IMR-90 (cell line): ENCODE measurements around the gene PRSS38. TPM values are rescaled to one million over a fixed set of nuclear protein-coding genes. Genes with fewer than 3 reads are reported as not detected.

Source experiments
- ATAC-seq: fragments of 200-7000 bp; cut with Tn5 transposase; 2 replicates; pipeline ENCODE4 v1.9.1; 2020; ENCODE audit warnings: low read depth, mild to moderate bottlenecking, moderate library complexity
- BruUV-seq: library from RNA; stranded (reverse); fragments of 400-500 nt; replicated peaks from 2 replicates; lab custom pipeline; 2021; lab: Mats Ljungman, UMichigan
- CTCF ChIA-PET: fragments of 300-600 bp; formaldehyde crosslinking; extraction: SDS; loops from one replicate; lab custom pipeline; 2021; ENCODE audit warnings: antibody characterized with exemption; lab: Yijun Ruan, JAX
- POLR2A ChIA-PET: fragments of 300-600 bp; sonication (Branson Sonifier 250); formaldehyde crosslinking; loops from one replicate; lab custom pipeline; 2022; ENCODE audit warnings: antibody characterized with exemption; ENCODE audit not compliant: unreplicated experiment; lab: Charles Lee
- DNase-seq: peaks from one replicate; pipeline ENCODE4 v3.0.0; 2013
- H2AFZ ChIP-seq: replicated peaks from 2 replicates; pipeline ENCODE3; 2013; ENCODE audit warnings: low read length, mild to moderate bottlenecking; ENCODE audit not compliant: poor library complexity
- H2AK5ac ChIP-seq: 2 replicates; pipeline ENCODE4 v1.6.1; 2013; ENCODE audit warnings: low read depth, low read length, inconsistent platforms
- H2AK9ac ChIP-seq: replicated peaks from 2 replicates; pipeline ENCODE3; 2013; ENCODE audit warnings: mild to moderate bottlenecking, low read depth, low read length, moderate library complexity; ENCODE audit not compliant: poor library complexity
- H2BK120ac ChIP-seq: 2 replicates; pipeline ENCODE4 v1.6.1; 2013; ENCODE audit warnings: low read depth, low read length, inconsistent platforms
- H2BK15ac ChIP-seq: 3 replicates; pipeline ENCODE4 v1.6.1; 2013; ENCODE audit warnings: low read depth, low read length, inconsistent platforms
- H2BK20ac ChIP-seq: 2 replicates; pipeline ENCODE4 v1.6.1; 2013; ENCODE audit warnings: low read depth, mild to moderate bottlenecking, inconsistent platforms, low read length, moderate library complexity
- H2BK5ac ChIP-seq: 2 replicates; pipeline ENCODE4 v1.6.1; 2013; ENCODE audit warnings: mild to moderate bottlenecking, low read depth, low read length, inconsistent platforms; ENCODE audit not compliant: poor library complexity, severe bottlenecking
- H3K14ac ChIP-seq: replicated peaks from 2 replicates; pipeline ENCODE4 v1.6.1; 2013; ENCODE audit warnings: low read depth, low read length, inconsistent platforms
- H3K18ac ChIP-seq: 2 replicates; pipeline ENCODE4 v1.6.1; 2013; ENCODE audit warnings: low read depth, low read length, control low read depth
- H3K23ac ChIP-seq: 2 replicates; pipeline ENCODE4 v1.6.1; 2013; ENCODE audit warnings: low read depth, low read length, inconsistent platforms
- H3K27ac ChIP-seq: 2 replicates; pipeline ENCODE4 v1.5.1; 2013; ENCODE audit warnings: mild to moderate bottlenecking, control low read depth, low read length; ENCODE audit not compliant: insufficient read depth
- H3K27me3 ChIP-seq: 2 replicates; pipeline ENCODE4 v1.6.1; 2013; ENCODE audit warnings: low read length; ENCODE audit not compliant: control insufficient read depth, insufficient read depth
- H3K36me3 ChIP-seq: 2 replicates; pipeline ENCODE4 v1.6.1; 2013; ENCODE audit warnings: low read length, mixed read lengths; ENCODE audit not compliant: control insufficient read depth, insufficient read depth
- H3K4ac ChIP-seq: 2 replicates; pipeline ENCODE4 v1.6.1; 2013; ENCODE audit warnings: low read depth, low read length, inconsistent platforms
- H3K4me1 ChIP-seq: 2 replicates; pipeline ENCODE4 v1.6.1; 2013; ENCODE audit warnings: low read length, mixed read lengths; ENCODE audit not compliant: control insufficient read depth, insufficient read depth
- H3K4me2 ChIP-seq: 2 replicates; pipeline ENCODE4 v1.6.1; 2013; ENCODE audit warnings: low read depth, mild to moderate bottlenecking, control low read depth, low read length, moderate library complexity
- H3K4me3 ChIP-seq: 2 replicates; pipeline ENCODE4 v1.5.1; 2013; ENCODE audit warnings: low read depth, mild to moderate bottlenecking, control low read depth, low read length, moderate library complexity; ENCODE audit not compliant: insufficient read depth
- H3K56ac ChIP-seq: 2 replicates; pipeline ENCODE4 v1.6.1; 2013; ENCODE audit warnings: low read length, inconsistent platforms; ENCODE audit not compliant: insufficient read depth; ENCODE audit errors: extremely low read depth
- H3K79me1 ChIP-seq, 2 experiments: 2 replicates each; pipeline ENCODE4 v1.6.1; 2013; ENCODE audit warnings: low read length in 2 of 2, inconsistent platforms in 1 of 2, low read depth in 1 of 2
- H3K9ac ChIP-seq: 2 replicates; pipeline ENCODE4 v1.6.1; 2013; ENCODE audit warnings: low read depth, low read length, control low read depth
- H3K9me1 ChIP-seq: 2 replicates; pipeline ENCODE4 v1.6.1; 2013; ENCODE audit warnings: low read length, inconsistent platforms; ENCODE audit not compliant: insufficient read depth
- H3K9me3 ChIP-seq: 2 replicates; pipeline ENCODE4 v1.6.1; 2013; ENCODE audit warnings: low read length; ENCODE audit not compliant: control insufficient read depth, insufficient read depth
- H4K20me1 ChIP-seq: 2 replicates; pipeline ENCODE4 v1.6.1; 2013; ENCODE audit warnings: low read length, inconsistent platforms; ENCODE audit not compliant: insufficient read depth
- H4K5ac ChIP-seq: 2 replicates; pipeline ENCODE4 v1.6.1; 2013; ENCODE audit warnings: mild to moderate bottlenecking, low read depth, low read length, control low read depth
- H4K8ac ChIP-seq, 2 experiments: 2 replicates each; pipeline ENCODE4 v1.6.1; 2013; ENCODE audit warnings: low read depth in 2 of 2, low read length in 2 of 2, control low read depth in 1 of 2, inconsistent platforms in 1 of 2
- H4K91ac ChIP-seq: 2 replicates; pipeline ENCODE4 v1.6.1; 2013; ENCODE audit warnings: low read depth, low read length, inconsistent platforms; ENCODE audit not compliant: insufficient read depth
- CEBPB ChIP-seq: IDR thresholded peaks from 2 replicates; pipeline ENCODE4 v1.6.1; 2012; ENCODE audit warnings: low read depth, low read length, improper control_type of control experiment
- CHD1 ChIP-seq: IDR thresholded peaks from 2 replicates; pipeline ENCODE4 v1.6.1; 2012; ENCODE audit warnings: low read depth, low read length, improper control_type of control experiment
- CTCF ChIP-seq: conservative IDR thresholded peaks from 2 replicates; pipeline ENCODE4 v1.5.1; 2012; ENCODE audit warnings: mild to moderate bottlenecking, low read depth, low read length, improper control_type of control experiment
- FOS ChIP-seq: fragments of 150-350 bp; IDR thresholded peaks from 2 replicates; pipeline ENCODE4 v1.6.1; 2016; ENCODE audit warnings: low read depth, low read length
- MAFK ChIP-seq: IDR thresholded peaks from 2 replicates; pipeline ENCODE4 v1.6.1; 2012; ENCODE audit warnings: low read depth, low read length, improper control_type of control experiment
- POLR2A ChIP-seq: IDR thresholded peaks from 2 replicates; pipeline ENCODE4 v1.6.1; 2012; ENCODE audit warnings: mild to moderate bottlenecking, low read depth, low read length
- RCOR1 ChIP-seq: IDR thresholded peaks from 2 replicates; pipeline ENCODE4 v1.6.1; 2012; ENCODE audit warnings: mild to moderate bottlenecking, low read length, improper control_type of control experiment; ENCODE audit not compliant: insufficient replicate concordance
- RFX5 ChIP-seq: IDR thresholded peaks from 2 replicates; pipeline ENCODE4 v1.8.0; 2012; ENCODE audit warnings: low read depth, mild to moderate bottlenecking, low read length, moderate library complexity
- SMC3 ChIP-seq: fragments of 150-350 bp; IDR thresholded peaks from 2 replicates; pipeline ENCODE4 v1.6.1; 2016; ENCODE audit warnings: low read depth, mild to moderate bottlenecking, antibody characterized with exemption, low read length, moderate library complexity
- WGBS, 2 experiments: methylation state at CpG; one replicate each; pipeline versions ENCODE4 v1.1.5 to v1.1.7; 2013; ENCODE audit warnings: missing lambda C conversion rate in 2 of 2; ENCODE audit not compliant: insufficient read length in 1 of 2; ENCODE audit errors: extremely low coverage in 2 of 2; 5-methylcytosine and 5-hydroxymethylcytosine counted together
- dilution Hi-C: fragments of 300-500 bp; cut with HindIII; formaldehyde crosslinking; loops from one replicate; pipeline ENCODE4 v1.14.3; 2018; ENCODE audit warnings: low sequenced_read_pairs; ENCODE audit not compliant: unreplicated experiment
- in situ Hi-C: fragments of 300-500 bp; cut with MboI; formaldehyde crosslinking; loops from 3 replicates; pipeline ENCODE4 v1.14.3; 2019; ENCODE audit warnings: low sequenced_read_pairs, inconsistent platforms, mixed read lengths
- intact Hi-C: fragments of 100-400 bp; cut with micrococcal nuclease; formaldehyde crosslinking; loops from 2 replicates; pipeline ENCODE4 v1.10.0; 2022
- polyA plus RNA-seq, 3 experiments: library from polyadenylated mRNA; depleted of rRNA; stranded (reverse); fragments of >200 nt; gene quantifications; 2 replicates each; pipeline ENCODE4 v1.2.3, GENCODE V29; 2012; ENCODE audit warnings: low replicate concordance in 1 of 3
- total RNA-seq: library from RNA; depleted of rRNA; stranded (reverse); fragments of >200 nt; gene quantifications from 2 replicates; pipeline ENCODE4 v1.2.3, GENCODE V29; 2012

PRSS38 gene
- total and polyA plus RNA-seq, 2 of the 4 experiments (the other 2 are of a cell fraction) = not detected

GRCh38 chr1:227798078-227798802 is 17.2 kb upstream of the PRSS38 start:
- Histone ChIP-seq H3K14ac (no peak overlapping the region), H2AK9ac (no peak overlapping the region), H2BK15ac (no peak overlapping the region), H3K27me3 (peaks cover 13% of the 10 kb centered on the region), H3K9me3 (no peaks in the 10 kb centered on the region), H3K23ac (no peak overlapping the region), H4K8ac (no peak overlapping the region), H3K9ac (no peak overlapping the region), H2AFZ (no peak overlapping the region), H3K4me1 (peaks cover 15% of the 10 kb centered on the region), H4K91ac (no peak overlapping the region), H3K4me3 (no peak overlapping the region), H3K9me1 (peaks cover 8% of the 10 kb centered on the region; the same call in 1 of the 2 replicates), H3K79me1 (no peaks in the 10 kb centered on the region), H3K27ac (no peak overlapping the region), H3K4me2 (no peak overlapping the region), H2AK5ac (no peak overlapping the region), H3K36me3 (no peaks in the 10 kb centered on the region), H4K20me1 (no peaks in the 10 kb centered on the region), H2BK20ac (no peak overlapping the region), H3K56ac (no peak overlapping the region), H2BK120ac (no peak overlapping the region), H3K18ac (no peak overlapping the region), H4K5ac (no peak overlapping the region), H2BK5ac (no peak overlapping the region), H3K4ac (no peak overlapping the region)
- TF ChIP-seq MAFK = no peak
- no peak for TF ChIP-seq RCOR1
- TF ChIP-seq POLR2A = no peak
- no peak for TF ChIP-seq SMC3
- TF ChIP-seq CHD1 = no peak
- no peak for TF ChIP-seq FOS
- no peak for TF ChIP-seq CEBPB
- TF ChIP-seq CTCF = no peak
- TF ChIP-seq RFX5 = no peak
- dilution Hi-C loops (no loop called here), in situ Hi-C loops (no loop called here), intact Hi-C loops (no loop called here)
- CTCF ChIA-PET = no interaction called here
- no TSS peak for BruUV-seq
- DNase-seq (no peak), ATAC-seq (no peak)
- WGBS, 2 experiments = 76% methylated on average over 12 of the region's 16 CpGs; no CpG with 5 or more reads in 1 of the 2 experiments
- POLR2A ChIA-PET = no interaction called here
